WTC11 (cell line): ENCODE results near the gene NBEAL1. TPM values are rescaled to one million over a fixed set of nuclear protein-coding genes. Genes with fewer than 3 reads are reported as not detected.

ENCODE experiments used
- ATAC-seq: fragments of 200-7000 bp; cut with Tn5 transposase; 2 replicates; pipeline ENCODE4 v1.10.0; 2021; ENCODE audit warnings: mild to moderate bottlenecking, moderate library complexity
- CTCF ChIA-PET: fragments of 300-600 bp; sonication (Branson Sonifier 250); formaldehyde crosslinking; loops from one replicate; lab custom pipeline; 2021; ENCODE audit warnings: antibody characterized with exemption; lab: Charles Lee
- POLR2A ChIA-PET: fragments of 350-600 bp; sonication (Branson Sonifier 250); formaldehyde crosslinking; loops from one replicate; lab custom pipeline; 2021; ENCODE audit warnings: antibody characterized with exemption; lab: Charles Lee
- DNase-seq: peaks from one replicate; pipeline ENCODE4 v3.0.0; 2021; ENCODE audit warnings: low spot score
- H3K27ac Mint-ChIP-seq: 2 replicates; pipeline ENCODE4 v1.8.0; 2021; ENCODE audit warnings: mixed read lengths
- H3K27me3 Mint-ChIP-seq: 2 replicates; pipeline ENCODE4 v1.8.0; 2021; ENCODE audit warnings: low read depth, mild to moderate bottlenecking, moderate library complexity, mixed read lengths
- H3K36me3 Mint-ChIP-seq: 2 replicates; pipeline ENCODE4 v1.8.0; 2021; ENCODE audit warnings: mixed read lengths
- H3K4me1 Mint-ChIP-seq: 2 replicates; pipeline ENCODE4 v1.8.0; 2022; ENCODE audit warnings: mixed read lengths
- H3K4me3 Mint-ChIP-seq: 2 replicates; pipeline ENCODE4 v1.8.0; 2021; ENCODE audit warnings: mild to moderate bottlenecking, moderate library complexity, mixed read lengths
- H3K9me3 Mint-ChIP-seq: 2 replicates; pipeline ENCODE4 v1.8.0; 2021; ENCODE audit warnings: mixed read lengths
- FOXJ3 ChIP-seq: sonication (generic); formaldehyde crosslinking; IDR thresholded peaks from 2 replicates; pipeline ENCODE4 v1.9.0; 2021; ENCODE audit warnings: missing genetic modification reagents, mild to moderate bottlenecking, borderline replicate concordance
- FOXP1 ChIP-seq: sonication (generic); formaldehyde crosslinking; IDR thresholded peaks from 2 replicates; pipeline ENCODE4 v1.8.0; 2022; ENCODE audit warnings: missing genetic modification reagents, mild to moderate bottlenecking, moderate library complexity, borderline replicate concordance
- JUN ChIP-seq: sonication (generic); formaldehyde crosslinking; IDR thresholded peaks from 2 replicates; pipeline ENCODE4 v1.8.0; 2023; ENCODE audit warnings: mild to moderate bottlenecking, missing genetic modification reagents
- NR1H2 ChIP-seq: sonication (generic); formaldehyde crosslinking; IDR thresholded peaks from 2 replicates; pipeline ENCODE4 v1.9.0; 2021; ENCODE audit warnings: mild to moderate bottlenecking, moderate library complexity, missing genetic modification reagents
- RELA ChIP-seq: sonication (generic); formaldehyde crosslinking; IDR thresholded peaks from 2 replicates; pipeline ENCODE4 v1.8.1; 2022; ENCODE audit warnings: missing genetic modification reagents, mild to moderate bottlenecking, borderline replicate concordance
- SMAD3 ChIP-seq: sonication (generic); formaldehyde crosslinking; IDR thresholded peaks from 2 replicates; pipeline ENCODE4 v1.8.0; 2022; ENCODE audit warnings: missing genetic modification reagents, mild to moderate bottlenecking, borderline replicate concordance
- TEAD1 ChIP-seq: sonication (generic); formaldehyde crosslinking; IDR thresholded peaks from 2 replicates; pipeline ENCODE4 v1.8.0; 2022; ENCODE audit warnings: mild to moderate bottlenecking, missing genetic modification reagents
- total RNA-seq: library from RNA; stranded (reverse); gene quantifications from 3 replicates; pipeline ENCODE4 v1.2.3, GENCODE V29; 2021
- TF ChIP-seq, protein P1 (sequence below): fragments of 200-600 bp; IDR thresholded peaks from 2 replicates; pipeline ENCODE4 v1.8.0; 2022; ENCODE audit warnings: antibody characterized with exemption
- TF ChIP-seq, protein P2 (sequence below): sonication (generic); formaldehyde crosslinking; IDR thresholded peaks from 2 replicates; pipeline ENCODE4 v1.8.0; 2022; ENCODE audit warnings: missing genetic modification reagents
- TF ChIP-seq, protein P3 (sequence below): sonication (generic); formaldehyde crosslinking; IDR thresholded peaks from 2 replicates; pipeline ENCODE4 v1.8.1; 2023; ENCODE audit warnings: mild to moderate bottlenecking, missing genetic modification reagents, moderate library complexity
- TF ChIP-seq, protein P4 (sequence below): sonication (generic); formaldehyde crosslinking; conservative IDR thresholded peaks from 2 replicates; pipeline ENCODE4 v1.8.1; 2023; ENCODE audit warnings: mild to moderate bottlenecking, low read depth, missing genetic modification reagents, moderate library complexity
- TF ChIP-seq, protein P5 (sequence below): sonication (generic); formaldehyde crosslinking; IDR thresholded peaks from 2 replicates; pipeline ENCODE4 v1.8.0; 2022; ENCODE audit warnings: mild to moderate bottlenecking, missing genetic modification reagents
- TF ChIP-seq, protein P6 (sequence below): sonication (generic); formaldehyde crosslinking; IDR thresholded peaks from 2 replicates; pipeline ENCODE4 v1.8.0; 2023; ENCODE audit warnings: mild to moderate bottlenecking, missing genetic modification reagents

Gene NBEAL1
- total RNA-seq, 1 experiment from 2014 or later, result 10.5 TPM

DNA sequence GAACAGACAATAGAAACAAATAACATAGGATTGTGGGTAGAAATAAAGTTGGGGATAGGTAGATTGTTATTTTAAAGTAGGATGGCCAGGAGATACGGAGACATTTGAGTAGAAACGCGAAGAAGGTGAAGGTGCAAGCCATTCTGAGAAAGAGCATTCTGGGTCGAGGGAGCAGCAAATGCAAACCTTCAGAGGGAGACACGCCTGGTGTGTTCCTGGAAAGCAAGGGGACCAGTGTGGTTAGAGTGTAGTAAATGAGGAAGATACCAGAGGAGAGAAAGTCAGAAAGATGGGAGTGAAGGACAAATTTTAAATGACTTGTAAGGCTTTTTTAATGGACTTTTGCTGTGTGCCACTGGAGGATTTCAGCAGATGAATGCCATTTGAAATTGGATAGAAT is 225.8 kb downstream of the NBEAL1 start:
- Mint-ChIP-seq H3K4me1 (peaks cover 9% of the 10 kb centered on the region), H3K4me3 (peak overlapping the region; percentile 96), H3K27me3 (no peaks in the 10 kb centered on the region), H3K9me3 (no peaks in the 10 kb centered on the region), H3K36me3 (peaks cover 11% of the 10 kb centered on the region), H3K27ac (0 out of 2 replicates have a peak overlapping the region, but pooled peaks have one; percentile 1)
- ATAC-seq, result no peak
- ChIA-PET POLR2A (no interaction called here), CTCF (no interaction called here)
- no peak for DNase-seq
- TF ChIP-seq, protein P1, sequence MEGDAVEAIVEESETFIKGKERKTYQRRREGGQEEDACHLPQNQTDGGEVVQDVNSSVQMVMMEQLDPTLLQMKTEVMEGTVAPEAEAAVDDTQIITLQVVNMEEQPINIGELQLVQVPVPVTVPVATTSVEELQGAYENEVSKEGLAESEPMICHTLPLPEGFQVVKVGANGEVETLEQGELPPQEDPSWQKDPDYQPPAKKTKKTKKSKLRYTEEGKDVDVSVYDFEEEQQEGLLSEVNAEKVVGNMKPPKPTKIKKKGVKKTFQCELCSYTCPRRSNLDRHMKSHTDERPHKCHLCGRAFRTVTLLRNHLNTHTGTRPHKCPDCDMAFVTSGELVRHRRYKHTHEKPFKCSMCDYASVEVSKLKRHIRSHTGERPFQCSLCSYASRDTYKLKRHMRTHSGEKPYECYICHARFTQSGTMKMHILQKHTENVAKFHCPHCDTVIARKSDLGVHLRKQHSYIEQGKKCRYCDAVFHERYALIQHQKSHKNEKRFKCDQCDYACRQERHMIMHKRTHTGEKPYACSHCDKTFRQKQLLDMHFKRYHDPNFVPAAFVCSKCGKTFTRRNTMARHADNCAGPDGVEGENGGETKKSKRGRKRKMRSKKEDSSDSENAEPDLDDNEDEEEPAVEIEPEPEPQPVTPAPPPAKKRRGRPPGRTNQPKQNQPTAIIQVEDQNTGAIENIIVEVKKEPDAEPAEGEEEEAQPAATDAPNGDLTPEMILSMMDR, result no peak
- TF ChIP-seq RELA (CRISPR knock-in tag), result no peak
- TF ChIP-seq, protein P2, sequence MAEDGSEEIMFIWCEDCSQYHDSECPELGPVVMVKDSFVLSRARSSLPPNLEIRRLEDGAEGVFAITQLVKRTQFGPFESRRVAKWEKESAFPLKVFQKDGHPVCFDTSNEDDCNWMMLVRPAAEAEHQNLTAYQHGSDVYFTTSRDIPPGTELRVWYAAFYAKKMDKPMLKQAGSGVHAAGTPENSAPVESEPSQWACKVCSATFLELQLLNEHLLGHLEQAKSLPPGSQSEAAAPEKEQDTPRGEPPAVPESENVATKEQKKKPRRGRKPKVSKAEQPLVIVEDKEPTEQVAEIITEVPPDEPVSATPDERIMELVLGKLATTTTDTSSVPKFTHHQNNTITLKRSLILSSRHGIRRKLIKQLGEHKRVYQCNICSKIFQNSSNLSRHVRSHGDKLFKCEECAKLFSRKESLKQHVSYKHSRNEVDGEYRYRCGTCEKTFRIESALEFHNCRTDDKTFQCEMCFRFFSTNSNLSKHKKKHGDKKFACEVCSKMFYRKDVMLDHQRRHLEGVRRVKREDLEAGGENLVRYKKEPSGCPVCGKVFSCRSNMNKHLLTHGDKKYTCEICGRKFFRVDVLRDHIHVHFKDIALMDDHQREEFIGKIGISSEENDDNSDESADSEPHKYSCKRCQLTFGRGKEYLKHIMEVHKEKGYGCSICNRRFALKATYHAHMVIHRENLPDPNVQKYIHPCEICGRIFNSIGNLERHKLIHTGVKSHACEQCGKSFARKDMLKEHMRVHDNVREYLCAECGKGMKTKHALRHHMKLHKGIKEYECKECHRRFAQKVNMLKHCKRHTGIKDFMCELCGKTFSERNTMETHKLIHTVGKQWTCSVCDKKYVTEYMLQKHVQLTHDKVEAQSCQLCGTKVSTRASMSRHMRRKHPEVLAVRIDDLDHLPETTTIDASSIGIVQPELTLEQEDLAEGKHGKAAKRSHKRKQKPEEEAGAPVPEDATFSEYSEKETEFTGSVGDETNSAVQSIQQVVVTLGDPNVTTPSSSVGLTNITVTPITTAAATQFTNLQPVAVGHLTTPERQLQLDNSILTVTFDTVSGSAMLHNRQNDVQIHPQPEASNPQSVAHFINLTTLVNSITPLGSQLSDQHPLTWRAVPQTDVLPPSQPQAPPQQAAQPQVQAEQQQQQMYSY, result no peak
- TF ChIP-seq, protein P3, sequence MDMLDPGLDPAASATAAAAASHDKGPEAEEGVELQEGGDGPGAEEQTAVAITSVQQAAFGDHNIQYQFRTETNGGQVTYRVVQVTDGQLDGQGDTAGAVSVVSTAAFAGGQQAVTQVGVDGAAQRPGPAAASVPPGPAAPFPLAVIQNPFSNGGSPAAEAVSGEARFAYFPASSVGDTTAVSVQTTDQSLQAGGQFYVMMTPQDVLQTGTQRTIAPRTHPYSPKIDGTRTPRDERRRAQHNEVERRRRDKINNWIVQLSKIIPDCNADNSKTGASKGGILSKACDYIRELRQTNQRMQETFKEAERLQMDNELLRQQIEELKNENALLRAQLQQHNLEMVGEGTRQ, result no peak
- TF ChIP-seq, protein P4, sequence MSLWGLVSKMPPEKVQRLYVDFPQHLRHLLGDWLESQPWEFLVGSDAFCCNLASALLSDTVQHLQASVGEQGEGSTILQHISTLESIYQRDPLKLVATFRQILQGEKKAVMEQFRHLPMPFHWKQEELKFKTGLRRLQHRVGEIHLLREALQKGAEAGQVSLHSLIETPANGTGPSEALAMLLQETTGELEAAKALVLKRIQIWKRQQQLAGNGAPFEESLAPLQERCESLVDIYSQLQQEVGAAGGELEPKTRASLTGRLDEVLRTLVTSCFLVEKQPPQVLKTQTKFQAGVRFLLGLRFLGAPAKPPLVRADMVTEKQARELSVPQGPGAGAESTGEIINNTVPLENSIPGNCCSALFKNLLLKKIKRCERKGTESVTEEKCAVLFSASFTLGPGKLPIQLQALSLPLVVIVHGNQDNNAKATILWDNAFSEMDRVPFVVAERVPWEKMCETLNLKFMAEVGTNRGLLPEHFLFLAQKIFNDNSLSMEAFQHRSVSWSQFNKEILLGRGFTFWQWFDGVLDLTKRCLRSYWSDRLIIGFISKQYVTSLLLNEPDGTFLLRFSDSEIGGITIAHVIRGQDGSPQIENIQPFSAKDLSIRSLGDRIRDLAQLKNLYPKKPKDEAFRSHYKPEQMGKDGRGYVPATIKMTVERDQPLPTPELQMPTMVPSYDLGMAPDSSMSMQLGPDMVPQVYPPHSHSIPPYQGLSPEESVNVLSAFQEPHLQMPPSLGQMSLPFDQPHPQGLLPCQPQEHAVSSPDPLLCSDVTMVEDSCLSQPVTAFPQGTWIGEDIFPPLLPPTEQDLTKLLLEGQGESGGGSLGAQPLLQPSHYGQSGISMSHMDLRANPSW (CRISPR knock-in tag), result no peak
- TF ChIP-seq JUN, result no peak
- TF ChIP-seq FOXJ3 (CRISPR knock-in tag), result no peak
- no peak for TF ChIP-seq SMAD3
- TF ChIP-seq, protein P5, sequence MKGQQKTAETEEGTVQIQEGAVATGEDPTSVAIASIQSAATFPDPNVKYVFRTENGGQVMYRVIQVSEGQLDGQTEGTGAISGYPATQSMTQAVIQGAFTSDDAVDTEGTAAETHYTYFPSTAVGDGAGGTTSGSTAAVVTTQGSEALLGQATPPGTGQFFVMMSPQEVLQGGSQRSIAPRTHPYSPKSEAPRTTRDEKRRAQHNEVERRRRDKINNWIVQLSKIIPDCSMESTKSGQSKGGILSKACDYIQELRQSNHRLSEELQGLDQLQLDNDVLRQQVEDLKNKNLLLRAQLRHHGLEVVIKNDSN (CRISPR knock-in tag), result no peak
- no peak for TF ChIP-seq NR1H2 (CRISPR knock-in tag)
- no peak for TF ChIP-seq FOXP1
- TF ChIP-seq TEAD1 (CRISPR knock-in tag), result no peak
- TF ChIP-seq, protein P6, sequence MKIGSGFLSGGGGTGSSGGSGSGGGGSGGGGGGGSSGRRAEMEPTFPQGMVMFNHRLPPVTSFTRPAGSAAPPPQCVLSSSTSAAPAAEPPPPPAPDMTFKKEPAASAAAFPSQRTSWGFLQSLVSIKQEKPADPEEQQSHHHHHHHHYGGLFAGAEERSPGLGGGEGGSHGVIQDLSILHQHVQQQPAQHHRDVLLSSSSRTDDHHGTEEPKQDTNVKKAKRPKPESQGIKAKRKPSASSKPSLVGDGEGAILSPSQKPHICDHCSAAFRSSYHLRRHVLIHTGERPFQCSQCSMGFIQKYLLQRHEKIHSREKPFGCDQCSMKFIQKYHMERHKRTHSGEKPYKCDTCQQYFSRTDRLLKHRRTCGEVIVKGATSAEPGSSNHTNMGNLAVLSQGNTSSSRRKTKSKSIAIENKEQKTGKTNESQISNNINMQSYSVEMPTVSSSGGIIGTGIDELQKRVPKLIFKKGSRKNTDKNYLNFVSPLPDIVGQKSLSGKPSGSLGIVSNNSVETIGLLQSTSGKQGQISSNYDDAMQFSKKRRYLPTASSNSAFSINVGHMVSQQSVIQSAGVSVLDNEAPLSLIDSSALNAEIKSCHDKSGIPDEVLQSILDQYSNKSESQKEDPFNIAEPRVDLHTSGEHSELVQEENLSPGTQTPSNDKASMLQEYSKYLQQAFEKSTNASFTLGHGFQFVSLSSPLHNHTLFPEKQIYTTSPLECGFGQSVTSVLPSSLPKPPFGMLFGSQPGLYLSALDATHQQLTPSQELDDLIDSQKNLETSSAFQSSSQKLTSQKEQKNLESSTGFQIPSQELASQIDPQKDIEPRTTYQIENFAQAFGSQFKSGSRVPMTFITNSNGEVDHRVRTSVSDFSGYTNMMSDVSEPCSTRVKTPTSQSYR (CRISPR knock-in tag), result no peak
